Natural killer cell (primary cell): Measurements from ENCODE around the gene DYNC2LI1. TPM values are rescaled to one million over a fixed set of nuclear protein-coding genes. Genes with fewer than 3 reads are reported as not detected.

Experiments
- ATAC-seq, 3 donors: fragments of 150-1000 bp in 2 of 3; fragments of 200-7000 bp in 1 of 3; cut with Tn5 transposase; 1 replicate in 1 of 3; 2 replicates in 2 of 3; pipeline ENCODE4 v1.10.0; 2021; ENCODE audit warnings: mild to moderate bottlenecking in 2 of 3, moderate library complexity in 2 of 3
- DNase-seq, 2 donors: peaks; one replicate each; pipeline versions ENCODE4 v3.0.0 to v3.0.0-alpha.2; 2013 to 2021; ENCODE audit warnings: mixed read lengths in 1 of 2
- H3K27ac ChIP-seq: one replicate; pipeline ENCODE4 v1.5.1; 2013; ENCODE audit warnings: mild to moderate bottlenecking, low read length
- H3K27me3 ChIP-seq: one replicate; pipeline ENCODE4 v1.6.1; 2013; ENCODE audit warnings: low read length; ENCODE audit not compliant: control insufficient read depth, insufficient read depth
- H3K36me3 ChIP-seq: one replicate; pipeline ENCODE4 v1.6.1; 2013; ENCODE audit warnings: low read length; ENCODE audit not compliant: control insufficient read depth, insufficient read depth
- H3K4me1 ChIP-seq: one replicate; pipeline ENCODE4 v1.6.1; 2013; ENCODE audit warnings: low read length; ENCODE audit not compliant: control insufficient read depth, insufficient read depth
- H3K4me3 ChIP-seq: one replicate; pipeline ENCODE4 v1.5.1; 2013; ENCODE audit warnings: low read length
- H3K9me3 ChIP-seq: one replicate; pipeline ENCODE4 v1.6.1; 2013; ENCODE audit warnings: low read length; ENCODE audit not compliant: control insufficient read depth, insufficient read depth
- H3K27ac Mint-ChIP-seq, 2 donors: one replicate each; pipeline ENCODE4 v1.8.0; 2022; ENCODE audit warnings: mild to moderate bottlenecking in 2 of 2, mixed read lengths in 2 of 2, moderate library complexity in 1 of 2
- H3K27me3 Mint-ChIP-seq, 2 donors: one replicate each; pipeline ENCODE4 v1.8.0; 2022; ENCODE audit warnings: low read depth in 2 of 2, mixed read lengths in 2 of 2
- H3K36me3 Mint-ChIP-seq: one replicate; pipeline ENCODE4 v1.8.0; 2022; ENCODE audit warnings: mixed read lengths
- H3K4me1 Mint-ChIP-seq, 2 donors: one replicate each; pipeline ENCODE4 v1.8.0; 2022; ENCODE audit warnings: mixed read lengths in 2 of 2
- H3K4me3 Mint-ChIP-seq: one replicate; pipeline ENCODE4 v1.8.0; 2022; ENCODE audit warnings: mild to moderate bottlenecking, moderate library complexity, mixed read lengths
- H3K9me3 Mint-ChIP-seq, 2 donors: one replicate each; pipeline ENCODE4 v1.8.0; 2022; ENCODE audit warnings: mixed read lengths in 2 of 2
- CTCF ChIP-seq: fragments of 200-600 bp; IDR thresholded peaks from one replicate; pipeline ENCODE4 v1.8.0; 2022; ENCODE audit warnings: antibody characterized with exemption
- WGBS: methylation state at CpG from one replicate; pipeline ENCODE4 v1.1.7; 2013; ENCODE audit warnings: missing lambda C conversion rate; ENCODE audit not compliant: insufficient coverage; 5-methylcytosine and 5-hydroxymethylcytosine counted together
- intact Hi-C: fragments of 100-400 bp; cut with micrococcal nuclease; formaldehyde crosslinking; loops from one replicate; pipeline ENCODE4 v1.14.2; 2022
- total RNA-seq, 4 donors: library from RNA; stranded (reverse); fragments of 120-200 nt in 1 of 4; gene quantifications; one replicate each; pipeline versions ENCODE4 v1.2.3 to v1.2.4, GENCODE V29; 2013 to 2022

The DYNC2LI1 gene
- total RNA-seq, 3 donors from 2014 or later (not counting 1 experiment from before 2014, with no cell fraction given): 2.1 to 4.5 (median 3.2) TPM

DNA sequence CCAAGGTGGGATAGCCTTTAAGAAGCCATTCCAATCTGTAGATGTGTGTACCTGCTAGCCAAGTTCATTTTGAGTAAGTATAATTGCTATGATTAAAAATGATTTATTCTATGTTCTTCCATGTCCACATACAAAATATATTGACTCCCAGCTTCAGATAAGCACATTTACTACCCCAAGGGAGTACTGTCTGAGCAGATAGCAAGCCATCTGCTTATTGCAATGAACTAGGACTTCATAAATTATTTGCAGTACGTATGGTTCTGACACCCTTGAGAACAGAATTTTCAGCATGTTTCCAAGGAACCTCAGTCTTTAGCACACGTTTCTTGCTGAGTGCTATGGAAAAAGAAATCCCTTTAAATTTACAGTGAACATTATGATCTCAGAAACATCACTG is 36.6 kb downstream of the DYNC2LI1 start:
- TF ChIP-seq CTCF: no peak
- H3K4me3 Mint-ChIP-seq: no peak overlapping the region
- Histone ChIP-seq H3K4me3 (no peak overlapping the region), H3K27ac (no peak overlapping the region), H3K9me3 (no peaks in the 10 kb centered on the region), H3K27me3 (no peaks in the 10 kb centered on the region), H3K4me1 (no peaks in the 10 kb centered on the region), H3K36me3 (no peaks in the 10 kb centered on the region)
- intact Hi-C loops: no loop called here
- H3K27ac Mint-ChIP-seq: no peak overlapping the region
- H3K4me1 Mint-ChIP-seq: no peaks in the 10 kb centered on the region
- DNase-seq (no peak), ATAC-seq (no peak)
- H3K36me3 Mint-ChIP-seq: no peaks in the 10 kb centered on the region
- no peaks in the 10 kb centered on the region for H3K9me3 Mint-ChIP-seq
- H3K27me3 Mint-ChIP-seq: peaks cover 0 to 7% of the 10 kb centered on the region in 2 donors
- WGBS: 60% methylated on average over 2 of the region's 2 CpGs

GRCh38 chr2:43810888-43811287 is 37.0 kb downstream of the DYNC2LI1 start:
- H3K9me3 ChIP-seq: no peaks in the 10 kb centered on the region
- ATAC-seq (no peak), DNase-seq (no peak)
- TF ChIP-seq CTCF: no peak
- 83% methylated on average over 1 of the region's 1 CpG for WGBS
- intact Hi-C loops: no loop called here
- peaks cover 0 to 7% of the 10 kb centered on the region in 2 donors for H3K27me3 Mint-ChIP-seq
- no peak overlapping the region for H3K27ac ChIP-seq
- H3K4me1 ChIP-seq: no peaks in the 10 kb centered on the region
- H3K27me3 ChIP-seq: no peaks in the 10 kb centered on the region
- no peak overlapping the region for H3K4me3 ChIP-seq
- no peaks in the 10 kb centered on the region for H3K36me3 ChIP-seq
- H3K4me3 Mint-ChIP-seq: no peak overlapping the region
- H3K9me3 Mint-ChIP-seq: no peaks in the 10 kb centered on the region
- H3K36me3 Mint-ChIP-seq: no peaks in the 10 kb centered on the region
- no peaks in the 10 kb centered on the region for H3K4me1 Mint-ChIP-seq
- H3K27ac Mint-ChIP-seq: no peak overlapping the region

DNA sequence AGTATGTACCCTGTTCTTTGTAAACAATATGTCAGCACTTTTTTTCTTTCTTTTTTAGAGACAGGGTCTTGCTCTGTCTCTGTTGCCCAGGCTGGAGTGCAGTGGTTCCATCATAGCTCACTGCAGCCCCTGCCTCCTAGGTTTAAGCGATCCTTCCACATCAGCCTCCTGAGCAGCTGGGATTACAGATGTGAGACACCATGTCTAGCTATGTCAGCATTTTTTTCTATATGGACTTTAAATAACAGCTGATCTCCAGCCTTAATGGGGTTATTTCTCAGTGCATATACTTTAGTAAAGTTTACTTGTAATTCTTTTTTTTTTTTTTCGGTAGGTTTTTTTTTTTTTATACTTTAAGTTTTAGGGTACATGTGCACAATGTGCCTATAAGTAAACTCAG is 38.2 kb downstream of the DYNC2LI1 start:
- Histone ChIP-seq H3K27me3 (no peaks in the 10 kb centered on the region), H3K4me1 (no peaks in the 10 kb centered on the region), H3K27ac (no peak overlapping the region), H3K36me3 (no peaks in the 10 kb centered on the region), H3K4me3 (no peak overlapping the region), H3K9me3 (no peaks in the 10 kb centered on the region)
- Mint-ChIP-seq H3K36me3 (no peaks in the 10 kb centered on the region), H3K27ac (no peak overlapping the region), H3K4me1 (no peaks in the 10 kb centered on the region), H3K9me3 (no peaks in the 10 kb centered on the region), H3K4me3 (no peak overlapping the region), H3K27me3 (peaks cover 0 to 7% of the 10 kb centered on the region in 2 donors)
- intact Hi-C loops: no loop called here
- WGBS: 100% methylated on average over 1 of the region's 2 CpGs
- DNase-seq: no peak
- TF ChIP-seq CTCF: no peak
- no peak for ATAC-seq

DNA sequence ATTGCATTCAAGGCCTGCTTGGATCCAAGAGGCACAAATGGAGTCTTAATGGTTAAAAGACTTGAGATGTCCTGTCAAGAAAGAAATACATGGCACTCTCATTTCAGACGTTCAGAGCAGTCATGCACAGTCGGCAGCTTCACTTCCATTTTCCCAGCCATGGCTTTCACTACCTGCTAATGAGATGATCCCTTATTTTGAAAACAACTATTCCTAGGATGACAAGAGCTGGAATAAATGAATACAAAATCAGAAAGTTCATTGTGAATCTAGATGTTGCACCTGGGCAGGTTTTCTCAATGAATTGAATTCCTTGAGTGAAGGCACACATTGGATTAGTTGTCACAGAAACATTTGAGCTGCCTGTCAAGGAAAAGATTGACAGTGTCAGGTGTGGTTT is 39.1 kb downstream of the DYNC2LI1 start:
- no peaks in the 10 kb centered on the region for H3K9me3 Mint-ChIP-seq
- intact Hi-C loops: no loop called here
- H3K27me3 Mint-ChIP-seq: peaks cover 0 to 7% of the 10 kb centered on the region in 2 donors
- H3K36me3 ChIP-seq: no peaks in the 10 kb centered on the region
- no peak overlapping the region for H3K27ac ChIP-seq
- H3K4me1 Mint-ChIP-seq: no peaks in the 10 kb centered on the region
- H3K27ac Mint-ChIP-seq: no peak overlapping the region
- no peak overlapping the region for H3K4me3 ChIP-seq
- 77% methylated on average over 2 of the region's 2 CpGs for WGBS
- H3K36me3 Mint-ChIP-seq: no peaks in the 10 kb centered on the region
- ATAC-seq (no peak), DNase-seq (no peak)
- no peaks in the 10 kb centered on the region for H3K4me1 ChIP-seq
- no peak for TF ChIP-seq CTCF
- no peaks in the 10 kb centered on the region for H3K9me3 ChIP-seq
- no peaks in the 10 kb centered on the region for H3K27me3 ChIP-seq
- no peak overlapping the region for H3K4me3 Mint-ChIP-seq
